WI38 (cell line): Measurements from ENCODE around the gene KLF18.

Experiments used
- H3K4me3 ChIP-seq: 2 replicates; pipeline ENCODE4 v1.5.1; 2011; ENCODE audit warnings: low read depth, mild to moderate bottlenecking, control low read depth, low read length
- TF ChIP-seq, protein P1 (sequence below): IDR thresholded peaks from 2 replicates; pipeline ENCODE4 v1.5.1; 2012; ENCODE audit warnings: low read depth, mild to moderate bottlenecking, control low read depth, low read length

Gene KLF18

DNA sequence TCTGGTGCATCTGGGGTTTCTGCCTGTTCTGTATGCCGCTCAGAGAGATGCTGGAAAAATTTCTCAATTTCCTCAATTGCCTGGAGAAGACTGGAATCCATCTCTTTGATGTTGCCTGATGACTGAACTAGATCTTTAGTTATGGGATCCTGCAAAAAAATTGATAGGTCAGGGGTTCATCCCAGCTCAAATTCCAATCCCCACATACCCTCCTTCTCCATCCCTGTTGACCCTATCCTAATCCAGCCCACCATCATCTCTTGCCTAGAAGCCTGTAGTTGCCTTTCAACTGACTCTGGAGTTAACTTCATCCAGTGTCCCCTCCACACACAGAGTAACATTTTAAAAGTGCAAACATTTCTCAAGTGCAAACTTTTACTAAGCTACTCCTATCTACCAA, at the start of gene KLF18:
TSS of gene KLF18 (minus strand) at position 101 of the 400 bp plus-strand sequence. CDS start at position 101, 0 bp downstream.
- TF ChIP-seq, protein P1, sequence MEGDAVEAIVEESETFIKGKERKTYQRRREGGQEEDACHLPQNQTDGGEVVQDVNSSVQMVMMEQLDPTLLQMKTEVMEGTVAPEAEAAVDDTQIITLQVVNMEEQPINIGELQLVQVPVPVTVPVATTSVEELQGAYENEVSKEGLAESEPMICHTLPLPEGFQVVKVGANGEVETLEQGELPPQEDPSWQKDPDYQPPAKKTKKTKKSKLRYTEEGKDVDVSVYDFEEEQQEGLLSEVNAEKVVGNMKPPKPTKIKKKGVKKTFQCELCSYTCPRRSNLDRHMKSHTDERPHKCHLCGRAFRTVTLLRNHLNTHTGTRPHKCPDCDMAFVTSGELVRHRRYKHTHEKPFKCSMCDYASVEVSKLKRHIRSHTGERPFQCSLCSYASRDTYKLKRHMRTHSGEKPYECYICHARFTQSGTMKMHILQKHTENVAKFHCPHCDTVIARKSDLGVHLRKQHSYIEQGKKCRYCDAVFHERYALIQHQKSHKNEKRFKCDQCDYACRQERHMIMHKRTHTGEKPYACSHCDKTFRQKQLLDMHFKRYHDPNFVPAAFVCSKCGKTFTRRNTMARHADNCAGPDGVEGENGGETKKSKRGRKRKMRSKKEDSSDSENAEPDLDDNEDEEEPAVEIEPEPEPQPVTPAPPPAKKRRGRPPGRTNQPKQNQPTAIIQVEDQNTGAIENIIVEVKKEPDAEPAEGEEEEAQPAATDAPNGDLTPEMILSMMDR, result no peak
- no peak within 1 kb of the TSS for H3K4me3 ChIP-seq

DNA sequence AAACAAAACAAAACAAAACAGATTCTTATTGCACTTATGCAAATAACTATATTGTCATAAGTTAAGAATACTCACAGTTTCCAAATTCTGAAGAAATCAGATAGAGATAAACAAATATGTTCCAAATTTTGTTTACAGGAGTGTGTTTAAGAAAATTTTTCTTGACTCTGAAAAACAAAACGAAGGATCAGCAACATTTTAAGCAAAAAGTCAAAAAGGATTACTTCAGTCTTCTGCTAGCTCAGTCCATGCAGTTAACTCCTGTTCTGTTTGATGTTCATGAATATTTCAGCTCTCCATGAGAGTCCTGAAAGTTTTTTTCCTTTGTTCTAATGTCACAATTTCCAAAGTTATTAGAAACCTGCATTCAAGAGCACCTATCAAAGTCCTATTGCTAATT, 33.2 kb upstream of the KLF18 start:
- TF ChIP-seq, protein P1, result no peak
- no peak overlapping the region for H3K4me3 ChIP-seq

DNA sequence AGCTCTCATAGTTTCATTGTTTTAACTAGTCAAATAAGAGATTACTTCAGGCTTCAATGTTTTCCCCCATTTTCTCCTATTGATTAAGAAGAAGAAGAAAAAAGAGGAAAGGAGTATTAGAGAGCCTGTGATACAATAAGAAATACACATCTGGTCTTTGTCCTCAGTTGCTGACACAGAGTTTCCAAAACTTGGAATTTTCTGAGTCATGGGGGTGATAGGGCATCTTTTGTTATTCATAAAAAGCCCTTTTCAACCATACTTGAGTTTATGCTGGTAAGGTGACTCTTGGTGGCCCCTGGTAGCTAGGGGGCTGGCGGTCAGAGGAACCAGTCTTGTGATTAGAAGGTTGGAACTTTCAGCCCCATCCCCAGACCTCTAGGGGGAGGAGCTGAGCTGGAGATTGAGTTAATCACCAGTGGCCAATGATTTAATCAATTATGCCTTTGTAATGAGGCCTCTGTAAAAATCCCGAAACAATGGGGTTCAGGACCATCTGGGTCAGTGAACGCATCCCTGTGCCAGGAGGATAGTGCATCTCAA, 28.9 kb upstream of the KLF18 start:
- TF ChIP-seq, protein P1, result no peak

DNA sequence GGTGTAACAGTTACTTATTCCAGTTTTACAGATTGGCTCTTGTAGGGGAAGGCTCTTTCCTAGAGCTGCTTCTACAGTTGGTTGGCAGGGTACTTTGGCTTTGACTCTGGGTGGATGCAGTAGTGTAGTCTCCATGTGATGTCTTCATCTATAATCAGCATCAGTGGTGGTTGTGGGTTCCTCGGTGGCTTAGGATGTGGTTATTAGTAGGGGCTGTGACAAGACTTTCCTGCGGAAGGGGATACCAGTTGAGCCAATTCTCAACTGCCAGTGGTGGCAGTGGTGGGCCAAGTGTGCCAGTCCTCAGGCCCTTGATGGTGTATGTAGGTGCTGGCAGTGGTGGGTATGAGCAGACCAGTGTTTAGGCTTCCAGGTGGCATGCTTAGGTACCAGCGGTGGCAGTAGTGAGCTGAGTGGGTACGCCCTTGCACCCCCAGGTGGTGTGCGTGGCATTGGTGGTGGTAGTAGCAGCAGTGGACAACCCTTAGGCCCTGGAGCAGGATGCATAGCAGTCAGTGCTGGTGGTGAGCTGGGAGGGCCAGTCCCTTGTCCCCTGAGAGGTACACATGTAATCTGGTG, 27.2 kb upstream of the KLF18 start:
- TF ChIP-seq, protein P1, result no peak
- H3K4me3 ChIP-seq, result no peak overlapping the region

More for the DNA sequence above, 28.9 kb upstream of the KLF18 start:
- no peak overlapping the region for H3K4me3 ChIP-seq

DNA sequence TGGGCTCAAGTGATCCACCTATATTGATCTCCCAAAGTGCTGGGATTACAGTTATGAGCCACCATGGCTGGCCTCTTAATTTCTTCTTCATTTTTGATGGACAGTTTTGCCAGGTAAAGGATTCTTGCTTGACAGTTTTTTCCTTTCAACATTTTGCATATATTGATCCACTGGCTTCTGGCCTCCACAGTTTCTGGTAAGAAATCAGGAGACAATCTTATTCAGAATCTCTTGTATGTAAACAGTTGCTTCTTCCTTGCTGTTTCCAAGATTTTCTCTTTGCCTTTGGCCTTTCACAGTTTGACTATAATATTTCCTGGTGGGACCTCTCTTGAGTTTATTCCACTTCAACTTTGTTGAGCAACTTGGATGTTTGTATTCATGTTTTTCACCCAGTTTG, 20.1 kb upstream of the KLF18 start:
- TF ChIP-seq, protein P1, result no peak
- no peak overlapping the region for H3K4me3 ChIP-seq

DNA sequence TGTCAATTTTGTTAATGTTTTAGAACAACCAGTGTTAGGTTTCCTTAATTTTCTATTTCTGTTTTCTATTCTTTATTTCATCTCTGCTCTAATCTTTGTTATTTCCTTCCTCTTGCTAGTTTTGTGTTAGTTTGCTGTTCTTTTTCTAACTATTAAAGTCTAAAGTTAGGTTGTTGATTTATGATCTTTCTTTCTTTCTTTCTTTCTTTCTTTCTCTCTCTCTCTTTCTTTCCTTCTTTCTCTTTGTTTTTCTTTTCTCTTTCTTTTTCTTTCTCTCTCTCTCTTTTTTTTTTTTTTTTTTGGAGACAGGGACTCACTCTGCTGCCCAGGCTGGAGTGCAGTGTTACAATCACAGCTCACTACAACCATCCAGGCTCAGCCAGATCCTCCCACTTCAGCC, 17.4 kb upstream of the KLF18 start:
- H3K4me3 ChIP-seq, result no peak overlapping the region

DNA sequence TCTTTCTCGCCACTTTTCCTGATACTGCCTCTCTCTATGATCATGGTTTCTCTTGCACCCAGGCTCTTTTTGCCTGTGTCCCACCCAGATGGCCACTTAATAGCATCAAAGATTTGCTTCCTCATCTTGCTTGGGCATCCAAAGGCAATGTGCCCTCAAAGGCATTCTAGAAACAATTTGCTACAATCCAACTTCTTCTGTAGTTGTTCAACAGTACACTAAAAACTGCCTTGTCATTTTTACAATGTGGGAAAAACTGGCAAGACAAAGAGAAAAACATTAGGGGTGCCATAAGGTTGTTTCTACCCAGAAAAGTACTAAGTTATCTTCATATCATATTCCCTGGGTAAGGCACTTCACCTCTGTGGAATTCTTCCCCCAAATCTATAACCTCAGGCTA, 16.5 kb upstream of the KLF18 start:
- H3K4me3 ChIP-seq, result no peak overlapping the region
- TF ChIP-seq, protein P1, result no peak

More for the DNA sequence above, 17.4 kb upstream of the KLF18 start:
- TF ChIP-seq, protein P1, result no peak
